Measurements from ENCODE around the gene NAV2. TPM values are rescaled to one million over a fixed set of nuclear protein-coding genes. Genes with fewer than 3 reads are reported as not detected.

NAV2 gene
- total RNA-seq, 1 experiment from 2014 or later = 23.3 TPM

- TF ChIP-seq CTCF (conservative IDR thresholded peaks at IDR 0.05) (no peak), EZH2 (IDR thresholded peaks at IDR 0.05; ENCODE audit: low read depth) (no peak)
- intact Hi-C loops (cut with micrococcal nuclease; ENCODE audit: unreplicated experiment) = no loop called here
- Histone ChIP-seq H2AFZ (no peak overlapping the region), H3K79me2 (ENCODE audit: low read depth) (0 out of 2 replicates have a peak, but pooled peaks cover 8% of the 10 kb centered on the region), H3K4me1 (replicated peaks; ENCODE audit: insufficient read depth) (0 out of 2 replicates have a peak, but pooled peaks cover 5% of the 10 kb centered on the region), H3K4me3 (no peak overlapping the region), H3K36me3 (ENCODE audit: low read depth) (no peaks in the 10 kb centered on the region), H3K4me2 (no peak overlapping the region), H4K20me1 (ENCODE audit: insufficient read depth) (no peaks in the 10 kb centered on the region), H3F3A (ENCODE audit: insufficient read depth, low read depth) (no peaks in the 10 kb centered on the region), H3K9me3 (ENCODE audit: insufficient read depth, low read depth) (no peaks in the 10 kb centered on the region), H3K27me3 (ENCODE audit: insufficient read depth, low read depth) (no peaks in the 10 kb centered on the region), H3K9me2 (ENCODE audit: insufficient read depth) (no peaks in the 10 kb centered on the region), H3K27ac (no peak overlapping the region)
- ChIA-PET POLR2A (ENCODE audit: unreplicated experiment) (no interaction called here), CTCF (no interaction called here)
- no TSS peak for BruUV-seq (replicated peaks)
- DNase-seq = no peak
Measured at GRCh38 chr11:19812096-19812495, 99.5 kb downstream of the NAV2 start.

- H3K79me2 ChIP-seq (ENCODE audit: low read depth) = 0 out of 2 replicates have a peak, but pooled peaks cover 4% of the 10 kb centered on the region
- intact Hi-C loops (cut with micrococcal nuclease; ENCODE audit: unreplicated experiment) = no loop called here
Measured at GRCh38 chr11:19812710-19813109, 100.1 kb downstream of the NAV2 start.

DNA sequence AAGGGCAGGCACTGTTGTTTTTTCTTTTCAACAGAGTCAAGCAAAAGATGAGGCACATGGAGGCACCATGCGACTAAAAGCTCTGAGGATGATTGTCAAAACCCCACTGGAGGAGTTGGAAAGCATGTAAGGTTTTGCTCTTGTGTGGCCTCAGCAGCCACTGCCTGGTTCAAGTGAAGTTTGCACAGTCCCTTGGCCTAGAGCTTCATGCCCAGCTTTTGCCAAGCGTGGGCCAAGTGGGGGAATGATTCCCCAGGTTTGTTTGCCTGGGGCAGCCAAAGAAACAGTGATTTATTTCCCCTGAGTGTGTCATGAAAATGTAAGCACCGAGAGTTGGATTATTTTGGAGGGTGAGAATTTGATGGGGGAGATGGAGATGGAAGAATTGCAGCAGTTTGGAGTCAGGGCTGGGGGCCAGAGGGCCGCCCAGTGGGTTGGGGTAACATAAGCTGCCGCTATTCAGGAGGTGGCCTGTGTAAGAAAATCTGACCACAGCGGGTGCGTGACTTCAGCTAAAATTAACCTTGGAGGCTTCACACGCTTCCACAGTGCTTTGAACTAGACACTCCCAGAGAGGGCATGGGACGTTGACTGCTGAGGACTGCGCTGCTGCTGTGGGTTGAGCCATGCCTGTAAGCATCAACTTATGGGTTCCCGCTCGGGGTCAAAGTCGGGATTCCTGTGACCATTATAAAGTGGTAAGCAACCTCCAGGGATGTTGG lies 100.7 kb downstream of the NAV2 start:
- Histone ChIP-seq H3K4me3 (no peak overlapping the region), H3K27ac (no peak overlapping the region), H3F3A (ENCODE audit: insufficient read depth, low read depth) (no peaks in the 10 kb centered on the region), H3K9me3 (ENCODE audit: insufficient read depth, low read depth) (no peaks in the 10 kb centered on the region), H3K4me1 (replicated peaks; ENCODE audit: insufficient read depth) (0 out of 2 replicates have a peak, but pooled peaks cover 5% of the 10 kb centered on the region), H2AFZ (no peak overlapping the region), H3K27me3 (ENCODE audit: insufficient read depth, low read depth) (no peaks in the 10 kb centered on the region), H3K79me2 (ENCODE audit: low read depth) (0 out of 2 replicates have a peak, but pooled peaks cover 4% of the 10 kb centered on the region), H4K20me1 (ENCODE audit: insufficient read depth) (no peaks in the 10 kb centered on the region), H3K36me3 (ENCODE audit: low read depth) (no peaks in the 10 kb centered on the region), H3K9me2 (ENCODE audit: insufficient read depth) (no peaks in the 10 kb centered on the region), H3K4me2 (no peak overlapping the region)
- no peak for DNase-seq
- ChIA-PET CTCF (no interaction called here), POLR2A (ENCODE audit: unreplicated experiment) (no interaction called here)
- BruUV-seq (replicated peaks) = no TSS peak
- TF ChIP-seq EZH2 (IDR thresholded peaks at IDR 0.05; ENCODE audit: low read depth) = no peak
- TF ChIP-seq CTCF (conservative IDR thresholded peaks at IDR 0.05) = no peak
- intact Hi-C loops (cut with micrococcal nuclease; ENCODE audit: unreplicated experiment) = no loop called here

More at GRCh38 chr11:19812710-19813109, 100.1 kb downstream of the NAV2 start:
- Histone ChIP-seq H3K27ac (no peak overlapping the region), H3K4me3 (no peak overlapping the region), H3K4me2 (no peak overlapping the region), H3F3A (ENCODE audit: insufficient read depth, low read depth) (no peaks in the 10 kb centered on the region), H3K4me1 (replicated peaks; ENCODE audit: insufficient read depth) (0 out of 2 replicates have a peak, but pooled peaks cover 5% of the 10 kb centered on the region), H3K36me3 (ENCODE audit: low read depth) (no peaks in the 10 kb centered on the region), H3K9me2 (ENCODE audit: insufficient read depth) (no peaks in the 10 kb centered on the region), H3K27me3 (ENCODE audit: insufficient read depth, low read depth) (no peaks in the 10 kb centered on the region), H3K9me3 (ENCODE audit: insufficient read depth, low read depth) (no peaks in the 10 kb centered on the region), H2AFZ (no peak overlapping the region), H4K20me1 (ENCODE audit: insufficient read depth) (no peaks in the 10 kb centered on the region)
- no peak for DNase-seq
- BruUV-seq (replicated peaks) = no TSS peak
- TF ChIP-seq EZH2 (IDR thresholded peaks at IDR 0.05; ENCODE audit: low read depth) = no peak
- no peak for TF ChIP-seq CTCF (conservative IDR thresholded peaks at IDR 0.05)
- ChIA-PET CTCF (no interaction called here), POLR2A (ENCODE audit: unreplicated experiment) (no interaction called here)

All from PC-9 (cell line).